Tibial nerve (tissue), 4 donors: ENCODE measurements around the gene HBG1. TPM values are rescaled to one million over a fixed set of nuclear protein-coding genes. Genes with fewer than 3 reads are reported as not detected.
"Not testable (repeated sequence)": the region's sequence is repeated elsewhere in the genome, so short reads cannot be mapped to it uniquely, and the experiment has no call there.

ENCODE experiments used
- DNase-seq, 2 donors: peaks; one replicate each; pipeline ENCODE4 v3.0.0-alpha.2; 2019; ENCODE audit warnings: low spot score in 2 of 2
- H3K27ac ChIP-seq, 4 donors: fragments of 200-600 bp; sonication (generic) in 3 of 4; one replicate each; pipeline ENCODE4 v1.5.1; 2017 to 2019; ENCODE audit warnings: mild to moderate bottlenecking in 1 of 4
- H3K27me3 ChIP-seq, 2 donors: fragments of 200-600 bp; sonication (generic) in 1 of 2; one replicate each; pipeline versions ENCODE4 v1.5.1 to v1.6.0; 2017 to 2019
- H3K36me3 ChIP-seq, 3 donors: fragments of 200-600 bp; sonication (generic); one replicate each; pipeline ENCODE4 v1.5.1; 2018 to 2019
- H3K4me1 ChIP-seq, 4 donors: fragments of 200-600 bp; sonication (generic) in 3 of 4; one replicate each; pipeline ENCODE4 v1.5.1; 2017 to 2019
- H3K4me3 ChIP-seq, 4 donors: fragments of 200-600 bp; sonication (generic) in 3 of 4; one replicate each; pipeline ENCODE4 v1.5.1; 2017 to 2019; ENCODE audit warnings: mild to moderate bottlenecking in 1 of 4, moderate library complexity in 1 of 4
- H3K9me3 ChIP-seq, 4 donors: fragments of 200-600 bp; sonication (generic) in 3 of 4; one replicate each; pipeline ENCODE4 v1.5.1; 2017 to 2019
- CTCF ChIP-seq, 5 experiments: fragments of 200-600 bp in 3 of 5; fragments of 450-650 bp in 2 of 5; sonication (generic) in 3 of 5; IDR thresholded peaks; one replicate each; pipeline ENCODE4 v1.5.1; 2016 to 2019; ENCODE audit warnings: antibody characterized with exemption in 5 of 5, mild to moderate bottlenecking in 3 of 5, moderate library complexity in 2 of 5
- EP300 ChIP-seq, 2 donors: sonication (generic); formaldehyde crosslinking; IDR thresholded peaks; one replicate each; pipeline ENCODE4 v1.6.1; 2017; ENCODE audit warnings: antibody characterized with exemption in 2 of 2, mild to moderate bottlenecking in 1 of 2
- POLR2A ChIP-seq, 2 donors: fragments of 450-650 bp; IDR thresholded peaks; one replicate each; pipeline ENCODE4 v1.6.1; 2017; ENCODE audit warnings: antibody characterized with exemption in 2 of 2, mild to moderate bottlenecking in 2 of 2, moderate library complexity in 2 of 2
- WGBS, 2 donors: methylation state at CpG; one replicate each; pipeline ENCODE4 v1.1.5; 2018; 5-methylcytosine and 5-hydroxymethylcytosine counted together
- total RNA-seq, 4 donors: library from RNA; depleted of rRNA; stranded (reverse); fragments of >200 nt; gene quantifications; one replicate each; pipeline ENCODE4 v1.1.0, GENCODE V29; 2016

The HBG1 gene
- total RNA-seq, 4 donors from 2014 or later, result not detected

DNA sequence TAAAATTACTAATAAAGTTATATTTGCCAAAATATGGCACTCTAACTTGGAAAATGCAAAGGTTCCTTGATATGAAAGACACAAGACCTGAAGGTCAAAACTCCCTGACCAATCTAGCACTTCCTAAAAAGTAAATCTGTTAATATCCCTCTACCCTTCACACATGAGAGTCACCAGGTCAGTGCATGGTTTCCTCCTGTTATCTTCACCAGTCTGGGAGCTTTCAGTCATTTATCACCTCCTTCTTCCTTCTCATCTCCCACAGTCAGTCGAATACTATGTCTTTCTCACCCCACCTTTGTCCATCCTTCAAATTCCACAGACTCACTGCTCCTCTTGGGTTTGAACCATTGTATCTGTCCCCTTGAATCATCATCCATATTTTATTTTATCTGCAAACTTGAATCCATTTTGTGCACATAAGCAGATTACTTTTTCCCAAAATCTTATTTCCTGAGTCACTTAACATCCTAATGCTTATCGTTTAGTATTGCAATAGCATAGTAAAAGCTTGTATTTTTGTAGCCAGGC lies 17.4 kb upstream of the HBG1 start:
- no peak for DNase-seq
- TF ChIP-seq EP300 (IDR thresholded peaks at IDR 0.05) (no peak), POLR2A (IDR thresholded peaks at IDR 0.05) (no peak), CTCF (IDR thresholded peaks at IDR 0.05) (no peak)
- Histone ChIP-seq H3K4me1 (no peaks in the 10 kb centered on the region), H3K36me3 (no peaks in the 10 kb centered on the region), H3K27ac (no peak overlapping the region), H3K9me3 (peaks cover 0 to 4% (median 0%) of the 10 kb centered on the region in 4 donors), H3K4me3 (no peak overlapping the region), H3K27me3 (no peaks in the 10 kb centered on the region)
- 86 to 92% methylated on average over 2 of the region's 2 CpGs for WGBS, 2 donors

GRCh38 chr11:5266609-5267008 lies 17.0 kb upstream of the HBG1 start:
- no peaks in the 10 kb centered on the region for H3K36me3 ChIP-seq
- peaks cover 0 to 7% (median 0%) of the 10 kb centered on the region in 4 donors for H3K9me3 ChIP-seq
- no peak overlapping the region for H3K4me3 ChIP-seq
- H3K27ac ChIP-seq, result no peak overlapping the region
- no peak for TF ChIP-seq CTCF (IDR thresholded peaks at IDR 0.05)
- H3K27me3 ChIP-seq, result no peaks in the 10 kb centered on the region
- DNase-seq, result no peak
- H3K4me1 ChIP-seq, result no peaks in the 10 kb centered on the region

- no peak for DNase-seq
- Histone ChIP-seq H3K27me3 (no peaks in the 10 kb centered on the region), H3K4me1 (no peaks in the 10 kb centered on the region), H3K4me3 (no peak overlapping the region), H3K27ac (no peak overlapping the region), H3K9me3 (peaks cover 0 to 8% (median 0%) of the 10 kb centered on the region in 4 donors), H3K36me3 (no peaks in the 10 kb centered on the region)
- TF ChIP-seq CTCF (IDR thresholded peaks at IDR 0.05), result no peak
- TF ChIP-seq EP300 (IDR thresholded peaks at IDR 0.05), result no peak
- no peak for TF ChIP-seq POLR2A (IDR thresholded peaks at IDR 0.05)
- 57 to 64% methylated on average over 2 of the region's 2 CpGs for WGBS, 2 donors
These were observed 16.2 kb upstream of the HBG1 start for GRCh38 chr11:5265832-5266231.

DNA sequence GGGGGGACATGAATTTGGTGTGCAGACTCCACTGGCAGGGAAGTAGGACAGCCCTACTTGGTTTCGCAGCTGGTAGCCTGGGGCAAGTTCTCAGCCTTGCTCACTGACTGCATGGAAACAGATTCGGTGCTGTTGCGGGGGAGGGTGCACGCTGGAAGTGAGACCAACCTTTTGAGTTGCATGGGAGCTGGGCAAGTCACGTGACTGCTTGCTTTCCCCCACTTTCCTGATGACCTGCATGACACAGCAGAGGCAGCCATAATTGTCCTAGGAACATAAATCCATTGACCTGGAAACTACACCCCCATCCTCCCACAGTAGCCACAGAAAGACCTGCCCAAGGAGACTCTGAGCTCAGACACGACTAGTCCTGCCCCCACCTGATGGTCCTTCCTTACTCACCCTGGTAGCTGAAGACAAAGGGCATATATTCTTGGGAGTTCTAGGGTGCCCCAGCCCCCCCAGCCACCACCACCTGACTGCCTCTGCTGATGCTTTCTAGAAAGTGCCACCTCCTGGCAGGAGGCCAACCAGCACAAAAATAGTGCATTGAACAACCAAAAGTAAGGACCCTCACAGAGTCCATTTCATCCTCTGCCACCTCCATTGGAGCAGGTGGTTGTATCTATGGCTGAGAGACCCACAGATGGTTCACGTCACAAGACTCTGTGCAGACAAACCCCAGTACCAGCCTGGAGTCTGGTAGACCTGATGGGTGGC lies 9.0 kb upstream of the HBG1 start:
- no peaks in the 10 kb centered on the region for H3K4me1 ChIP-seq
- peaks cover 0 to 21% (median 0%) of the 10 kb centered on the region in 4 donors for H3K9me3 ChIP-seq
- no peak for DNase-seq
- no peak overlapping the region for H3K4me3 ChIP-seq
- WGBS, 2 donors, result 62 to 66% methylated on average over 7 of the region's 7 CpGs
- TF ChIP-seq POLR2A (IDR thresholded peaks at IDR 0.05), result no peak
- TF ChIP-seq CTCF (IDR thresholded peaks at IDR 0.05), result no peak
- TF ChIP-seq EP300 (IDR thresholded peaks at IDR 0.05), result no peak
- H3K36me3 ChIP-seq, result no peaks in the 10 kb centered on the region
- no peak overlapping the region for H3K27ac ChIP-seq
- no peaks in the 10 kb centered on the region for H3K27me3 ChIP-seq

DNA sequence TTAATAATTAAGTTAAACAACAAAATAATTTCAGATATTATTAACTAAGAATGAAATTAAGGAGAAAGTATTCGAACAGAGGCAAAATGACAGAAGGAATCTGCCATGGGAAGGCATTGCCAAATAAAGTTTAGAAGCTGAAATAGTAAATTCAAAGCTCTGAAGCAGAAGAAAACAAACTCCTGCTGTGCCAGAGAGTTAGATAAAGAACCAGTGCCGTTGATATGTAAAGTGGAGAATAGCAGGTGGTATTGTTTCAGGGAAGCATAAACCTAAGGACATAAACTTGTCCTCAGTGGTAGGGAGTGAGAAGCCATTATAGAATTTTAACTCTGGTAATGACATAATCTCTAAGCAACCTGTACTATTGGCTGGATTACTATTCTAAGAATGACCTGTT lies 7.6 kb upstream of the HBG1 start:
- Histone ChIP-seq H3K9me3 (peaks cover 0 to 16% (median 0%) of the 10 kb centered on the region in 4 donors), H3K27ac (no peak overlapping the region), H3K27me3 (no peaks in the 10 kb centered on the region), H3K4me1 (no peaks in the 10 kb centered on the region), H3K36me3 (no peaks in the 10 kb centered on the region), H3K4me3 (no peak overlapping the region)
- no peak for TF ChIP-seq EP300 (IDR thresholded peaks at IDR 0.05)
- no peak for TF ChIP-seq CTCF (IDR thresholded peaks at IDR 0.05)
- DNase-seq, result no peak
- 23 to 25% methylated on average over 2 of the region's 2 CpGs for WGBS, 2 donors

DNA sequence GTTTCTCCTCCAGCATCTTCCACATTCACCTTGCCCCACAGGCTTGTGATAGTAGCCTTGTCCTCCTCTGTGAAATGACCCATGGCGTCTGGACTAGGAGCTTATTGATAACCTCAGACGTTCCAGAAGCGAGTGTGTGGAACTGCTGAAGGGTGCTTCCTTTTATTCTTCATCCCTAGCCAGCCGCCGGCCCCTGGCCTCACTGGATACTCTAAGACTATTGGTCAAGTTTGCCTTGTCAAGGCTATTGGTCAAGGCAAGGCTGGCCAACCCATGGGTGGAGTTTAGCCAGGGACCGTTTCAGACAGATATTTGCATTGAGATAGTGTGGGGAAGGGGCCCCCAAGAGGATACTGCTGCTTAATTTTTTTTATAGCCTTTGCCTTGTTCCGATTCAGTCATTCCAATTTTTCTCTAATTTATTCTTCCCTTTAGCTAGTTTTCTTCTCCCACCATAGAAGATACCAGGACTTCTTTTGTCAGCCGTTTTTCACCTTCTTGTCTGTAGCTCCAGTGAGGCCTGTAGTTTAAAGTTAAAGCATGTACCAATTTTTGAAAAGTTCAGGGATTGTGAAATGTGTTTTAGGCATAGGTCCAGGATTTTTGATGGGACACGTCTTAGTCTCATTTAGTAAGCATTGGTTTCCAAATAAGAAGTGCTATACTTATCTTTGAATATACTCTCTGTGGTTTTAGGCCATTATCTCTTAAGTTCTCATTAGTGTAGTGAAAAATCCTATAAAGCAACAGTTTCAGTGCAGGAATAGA lies 5.2 kb upstream of the HBG1 start, which contains the start of gene HBG2:
HBG2 (minus strand) TSS at position 136 of the 768 bp plus-strand sequence; CDS start at position 83, 53 bp downstream.
- peaks cover 0 to 13% (median 0%) of the 10 kb centered on the region in 4 donors for H3K9me3 ChIP-seq
- not testable (repeated sequence) for H3K4me3 ChIP-seq, H3K27ac ChIP-seq, DNase-seq, H3K36me3 ChIP-seq, H3K27me3 ChIP-seq, H3K4me1 ChIP-seq
- WGBS, 2 donors, result 72 to 80% methylated on average over 3 to 4 of the region's 9 CpGs

- not testable (repeated sequence) for H3K4me3 ChIP-seq, H3K4me1 ChIP-seq, H3K27me3 ChIP-seq, H3K9me3 ChIP-seq, H3K27ac ChIP-seq, H3K36me3 ChIP-seq, DNase-seq
- 71 to 83% methylated on average over 2 of the region's 2 CpGs for WGBS, 2 donors
These were observed 4.4 kb upstream of the HBG1 start for GRCh38 chr11:5254023-5254422.
